ENCODE measurements around the gene ADCY7. TPM values are rescaled to one million over a fixed set of nuclear protein-coding genes. Genes with fewer than 3 reads are reported as not detected.

ADCY7 gene
- total RNA-seq, 1 donor from 2014 or later, result 30.3 TPM

GRCh38 chr16:50271148-50272041 is 5.0 kb downstream of the ADCY7 start:
- H2AFZ ChIP-seq (ENCODE audit: low read depth, low read length), result no peak overlapping the region
- TF ChIP-seq CTCF (IDR thresholded peaks at IDR 0.05; ENCODE audit: insufficient read depth, low read depth, low read length) (no peak), EZH2 (IDR thresholded peaks at IDR 0.05; ENCODE audit: insufficient read depth, low read length) (no peak)
- H3K36me3 ChIP-seq (ENCODE audit: insufficient read depth, low read length), result no peaks in the 10 kb centered on the region
- H3K4me3 Mint-ChIP-seq (ENCODE audit: unreplicated experiment), result no peak overlapping the region
- no peak overlapping the region for H3K4me2 ChIP-seq (ENCODE audit: low read length)
- H3K9ac ChIP-seq (ENCODE audit: low read length), result no peak overlapping the region
- H3K27me3 Mint-ChIP-seq (ENCODE audit: low read depth, unreplicated experiment), result no peaks in the 10 kb centered on the region
- no peaks in the 10 kb centered on the region for H3K9me3 Mint-ChIP-seq (ENCODE audit: unreplicated experiment)
- H3K27me3 ChIP-seq (ENCODE audit: insufficient read depth, low read length), result no peaks in the 10 kb centered on the region
- H3K36me3 Mint-ChIP-seq (ENCODE audit: low read depth, unreplicated experiment), result no peaks in the 10 kb centered on the region
- no peak overlapping the region for H3K27ac Mint-ChIP-seq (ENCODE audit: unreplicated experiment)
- no peak overlapping the region for H3K27ac ChIP-seq (ENCODE audit: low read depth, low read length)
- DNase-seq (ENCODE audit: low read depth), result no peak
- no peak overlapping the region for H3K4me3 ChIP-seq (ENCODE audit: insufficient read depth, low read depth, low read length)
- H4K20me1 ChIP-seq (ENCODE audit: insufficient read depth, low read length), result peaks cover 36% of the 10 kb centered on the region
- FAIRE-seq, result no peak
- H3K4me1 ChIP-seq (ENCODE audit: insufficient read depth, low read length), result peaks cover 8% of the 10 kb centered on the region
- peaks cover 7% of the 10 kb centered on the region for H3K4me1 Mint-ChIP-seq (ENCODE audit: low read depth, unreplicated experiment)
- H3K79me2 ChIP-seq (ENCODE audit: insufficient read depth, low read length), result peaks cover 27% of the 10 kb centered on the region
- no peaks in the 10 kb centered on the region for H3K9me3 ChIP-seq (ENCODE audit: insufficient read depth, low read depth, low read length)

- FAIRE-seq (no peak), DNase-seq (ENCODE audit: low read depth) (no peak)
- Mint-ChIP-seq H3K4me1 (ENCODE audit: low read depth, unreplicated experiment) (peaks cover under 1% of the 10 kb centered on the region), H3K27ac (ENCODE audit: unreplicated experiment) (no peak overlapping the region), H3K9me3 (ENCODE audit: unreplicated experiment) (no peaks in the 10 kb centered on the region), H3K36me3 (ENCODE audit: low read depth, unreplicated experiment) (no peaks in the 10 kb centered on the region), H3K27me3 (ENCODE audit: low read depth, unreplicated experiment) (no peaks in the 10 kb centered on the region), H3K4me3 (ENCODE audit: unreplicated experiment) (no peak overlapping the region)
- H3K27ac ChIP-seq (ENCODE audit: low read depth, low read length), result no peak overlapping the region
- no peaks in the 10 kb centered on the region for H3K9me3 ChIP-seq (ENCODE audit: insufficient read depth, low read depth, low read length)
- no peak overlapping the region for H3K4me2 ChIP-seq (ENCODE audit: low read length)
- peaks cover 42% of the 10 kb centered on the region for H4K20me1 ChIP-seq (ENCODE audit: insufficient read depth, low read length)
- no peak overlapping the region for H3K9ac ChIP-seq (ENCODE audit: low read length)
- H3K27me3 ChIP-seq (ENCODE audit: insufficient read depth, low read length), result no peaks in the 10 kb centered on the region
- peaks cover 24% of the 10 kb centered on the region for H3K79me2 ChIP-seq (ENCODE audit: insufficient read depth, low read length)
- H3K4me1 ChIP-seq (ENCODE audit: insufficient read depth, low read length), result peaks cover under 1% of the 10 kb centered on the region
- H3K36me3 ChIP-seq (ENCODE audit: insufficient read depth, low read length), result no peaks in the 10 kb centered on the region
- no peak for TF ChIP-seq CTCF (IDR thresholded peaks at IDR 0.05; ENCODE audit: insufficient read depth, low read depth, low read length)
- TF ChIP-seq EZH2 (IDR thresholded peaks at IDR 0.05; ENCODE audit: insufficient read depth, low read length), result no peak
- no peak overlapping the region for H2AFZ ChIP-seq (ENCODE audit: low read depth, low read length)
- no peak overlapping the region for H3K4me3 ChIP-seq (ENCODE audit: insufficient read depth, low read depth, low read length)
Observed at GRCh38 chr16:50272111-50272571, 5.8 kb downstream of the ADCY7 start.
